Measurements from ENCODE around the gene TMEM45A.
A peak's percentile ranks its signal among the peaks of the same experiment; 100 is the strongest.

Gene TMEM45A

DNA sequence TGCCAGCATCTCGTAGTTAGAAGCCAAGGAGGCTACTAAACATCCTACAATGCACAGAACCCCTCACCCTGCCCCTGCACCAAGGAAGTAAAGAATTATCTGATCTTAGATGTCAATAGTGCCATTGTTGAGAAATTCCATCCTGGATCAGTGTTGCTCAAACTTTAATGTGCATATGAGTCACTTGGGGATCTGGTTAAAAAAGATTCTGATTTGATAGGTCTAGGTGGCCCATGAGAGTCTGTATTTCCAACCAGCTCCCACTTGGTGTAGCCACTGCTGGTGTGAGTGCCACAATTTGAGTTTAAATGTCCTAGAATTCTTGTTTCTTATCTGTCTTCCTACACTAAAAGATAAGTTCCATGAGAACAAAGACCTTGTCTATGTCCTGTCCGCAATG, 43.7 kb downstream of the TMEM45A start:
- no peak for DNase-seq

DNA sequence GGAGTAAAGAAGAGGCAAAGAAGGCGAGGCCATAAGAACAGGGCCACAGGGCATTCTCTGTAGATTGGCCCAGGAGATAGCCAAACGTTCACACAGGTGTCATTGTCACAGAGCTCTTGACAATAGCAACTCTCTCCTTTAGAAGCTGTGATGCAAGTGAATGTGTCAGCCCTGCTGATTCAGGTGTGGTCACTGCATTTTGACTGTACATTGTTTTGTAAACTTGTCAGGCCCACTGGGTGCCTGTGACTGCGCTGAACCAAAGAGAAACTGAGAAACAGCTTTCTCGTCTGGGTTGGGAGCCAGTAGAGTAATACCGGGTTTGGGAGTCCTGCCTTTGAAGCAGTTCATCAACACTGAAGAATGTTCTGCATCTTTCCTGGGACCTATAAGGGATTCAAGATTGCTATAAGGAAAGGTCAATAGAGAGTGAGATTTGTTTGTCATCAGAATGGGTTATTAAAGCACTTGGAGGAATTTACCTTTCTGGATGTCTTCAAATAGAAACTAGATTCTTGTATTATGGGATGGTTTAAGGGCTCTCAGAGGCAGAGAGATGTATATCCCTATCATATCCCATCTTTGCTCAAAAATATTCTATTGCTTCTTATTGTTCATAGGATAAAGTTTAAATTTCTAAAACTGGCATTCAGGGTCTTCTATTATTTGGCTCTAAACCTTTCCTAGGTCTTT, 45.4 kb downstream of the TMEM45A start:
- peak; percentile 16 for DNase-seq

DNA sequence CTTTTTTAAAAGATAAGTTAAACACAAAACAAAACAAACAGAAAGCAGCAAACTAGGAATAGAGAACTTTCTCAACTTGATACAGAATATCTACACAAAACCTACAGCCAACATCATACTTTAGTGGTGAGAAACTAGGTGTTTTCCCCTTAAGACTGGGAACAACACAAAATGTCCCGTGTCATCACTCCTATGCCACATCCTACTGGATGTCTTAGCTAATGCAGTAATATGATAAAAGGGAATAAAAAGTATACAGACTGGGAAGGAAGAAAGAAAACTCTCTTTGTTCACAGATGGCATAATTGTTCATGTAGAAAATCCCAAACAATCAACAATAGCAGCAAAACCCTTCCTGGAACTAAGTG, 45.9 kb downstream of the TMEM45A start:
- no peak for DNase-seq

DNA sequence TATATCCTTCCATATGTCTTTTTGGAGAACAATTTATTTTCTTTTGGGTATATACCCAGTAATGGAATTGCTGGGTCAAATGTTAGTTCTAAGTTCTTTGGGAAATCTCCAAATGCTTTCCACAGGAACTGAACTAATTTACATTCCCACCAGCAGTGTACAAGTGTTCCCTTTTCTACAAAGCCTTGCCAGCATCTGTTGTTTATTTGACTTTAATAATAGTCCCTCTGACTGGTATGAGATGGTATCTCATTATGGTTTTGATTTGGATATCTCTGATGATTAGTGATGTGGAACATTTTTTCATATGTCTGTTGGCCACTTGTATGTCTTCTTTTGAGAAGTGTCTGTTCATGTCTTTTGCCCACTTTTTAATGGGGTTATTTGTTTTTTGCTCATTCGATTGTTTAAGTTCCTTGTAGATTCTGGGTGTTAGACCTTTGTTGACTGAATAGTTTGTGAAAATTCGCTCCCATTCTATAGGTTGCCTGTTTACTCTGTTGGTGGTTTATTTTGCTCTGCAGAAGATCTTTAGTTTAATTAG, 48.4 kb downstream of the TMEM45A start:
- DNase-seq = no peak

DNA sequence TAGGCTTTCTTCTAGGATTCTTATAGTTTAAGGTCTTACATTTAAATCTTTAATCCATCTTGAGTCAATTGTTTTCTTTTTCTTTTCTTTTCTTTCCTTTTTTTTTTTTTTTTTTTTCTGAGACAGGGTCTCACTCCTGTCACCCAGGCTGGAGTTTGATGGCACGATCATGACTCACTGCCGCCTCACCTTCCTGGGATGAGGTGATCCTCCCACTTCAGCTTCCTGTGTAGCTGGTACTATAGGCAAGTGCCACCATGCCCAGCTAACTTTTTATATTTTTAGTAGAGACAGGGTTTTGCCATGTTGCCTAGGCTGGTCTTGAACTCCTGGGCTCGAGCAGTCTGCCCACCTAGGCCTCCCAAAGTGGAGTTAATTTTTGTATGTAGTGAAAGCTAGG, 49.0 kb downstream of the TMEM45A start:
- peak; percentile 5 for DNase-seq

DNA sequence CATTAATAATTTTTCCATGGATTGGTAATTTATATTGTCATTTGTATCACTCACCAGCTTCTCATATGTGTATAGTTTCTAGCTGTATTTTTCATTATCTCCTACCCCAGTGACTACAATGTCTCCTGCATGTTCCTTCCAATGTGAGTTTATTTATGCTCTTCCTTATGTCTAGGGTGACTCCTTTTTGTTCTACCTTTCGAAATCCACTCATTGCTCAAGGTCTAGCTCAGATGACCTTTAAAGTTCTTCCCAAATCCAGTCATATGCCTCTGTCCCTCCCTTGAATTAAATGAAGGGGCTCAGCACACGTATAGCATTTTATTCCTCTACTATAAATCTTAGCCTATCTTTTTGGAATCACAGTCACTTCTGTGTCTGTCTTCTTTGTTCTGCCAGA, 53.0 kb downstream of the TMEM45A start:
- no peak for DNase-seq

DNA sequence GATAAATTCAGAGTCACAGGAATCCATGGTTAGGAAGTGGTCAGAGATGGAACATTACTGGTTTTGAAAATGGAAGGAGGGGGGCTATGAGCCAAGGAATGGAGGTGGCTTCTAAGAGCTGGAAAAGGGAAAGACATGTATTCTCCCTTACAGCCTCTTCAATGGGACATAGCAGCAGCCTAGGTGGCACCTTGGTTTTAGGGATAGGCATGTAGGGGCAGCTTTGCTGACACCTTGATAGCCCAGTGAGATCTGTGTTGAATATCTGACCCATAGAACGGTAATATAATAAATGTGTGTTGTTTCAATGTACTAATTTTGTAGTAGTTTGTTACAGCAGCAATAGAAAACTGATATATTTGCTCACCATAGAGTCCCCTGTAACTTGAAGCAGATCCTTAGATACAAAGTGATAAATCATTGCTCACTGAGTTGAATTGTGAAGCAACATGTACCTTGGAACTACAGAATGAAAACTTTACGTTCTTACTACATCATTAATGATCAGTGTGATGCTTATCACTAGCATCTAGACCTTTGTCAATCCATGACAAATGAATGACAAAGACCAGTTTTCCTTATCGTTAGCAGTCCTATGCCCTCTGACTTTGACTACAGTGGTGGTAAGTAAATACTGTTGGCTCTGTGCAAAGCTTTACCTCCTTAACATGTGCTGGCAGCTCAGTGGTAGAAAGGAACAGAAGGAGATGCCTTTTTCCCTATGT, 53.8 kb downstream of the TMEM45A start:
- DNase-seq = no peak

DNA sequence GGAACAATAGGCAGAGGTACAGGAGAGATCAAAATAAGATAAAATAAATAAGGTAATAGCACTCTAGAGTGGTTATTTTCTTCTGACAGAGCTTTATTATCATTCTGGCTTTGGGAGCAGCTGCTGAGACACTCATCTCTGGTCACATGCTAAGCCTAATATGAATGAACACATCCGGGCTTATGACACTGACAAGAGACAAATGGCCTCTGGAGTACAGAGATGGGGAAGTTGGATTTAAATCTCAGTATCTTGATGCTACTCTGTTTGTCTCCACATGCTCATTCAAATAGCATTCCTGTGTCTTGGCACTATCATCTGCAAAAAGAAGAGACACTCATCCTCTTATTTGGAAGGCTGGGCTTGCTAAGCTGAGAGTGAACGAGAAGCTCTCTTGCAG, 55.6 kb downstream of the TMEM45A start:
- DNase-seq = no peak

DNA sequence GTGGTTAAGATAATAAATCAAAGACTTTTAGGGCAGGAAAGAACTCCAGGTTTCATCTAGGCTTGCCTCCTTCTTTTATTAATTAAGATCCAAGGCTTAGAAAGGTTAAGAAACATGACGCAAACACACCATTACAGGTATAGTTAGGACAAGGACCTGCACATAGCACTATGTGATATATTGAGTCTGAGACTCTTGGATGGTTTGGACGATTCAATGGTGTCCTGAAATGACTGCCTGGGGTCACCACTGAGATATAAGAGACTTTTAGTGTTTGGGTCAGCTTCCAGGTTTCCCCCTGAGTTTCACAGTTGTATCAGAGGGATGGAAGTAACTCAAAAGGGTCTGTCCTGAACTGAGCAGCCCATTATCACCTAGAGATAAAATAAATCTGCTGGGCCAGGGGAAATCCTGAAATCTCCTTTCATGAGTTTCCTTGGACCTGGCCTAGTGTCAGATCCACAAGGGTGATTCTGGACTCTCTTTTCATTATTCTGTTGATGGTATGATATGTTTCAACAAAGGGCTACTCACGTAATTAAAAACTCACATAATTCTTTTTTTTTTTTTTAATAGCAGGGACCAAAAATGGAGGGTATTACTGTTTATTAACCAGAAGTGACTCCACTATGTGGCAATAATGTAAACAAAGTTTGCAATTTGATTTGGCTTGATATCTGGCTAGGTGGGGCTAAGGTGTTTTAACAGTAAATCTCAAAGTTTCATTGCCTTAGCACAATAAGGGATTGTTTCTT, 61.4 kb downstream of the TMEM45A start:
- DNase-seq = no peak

DNA sequence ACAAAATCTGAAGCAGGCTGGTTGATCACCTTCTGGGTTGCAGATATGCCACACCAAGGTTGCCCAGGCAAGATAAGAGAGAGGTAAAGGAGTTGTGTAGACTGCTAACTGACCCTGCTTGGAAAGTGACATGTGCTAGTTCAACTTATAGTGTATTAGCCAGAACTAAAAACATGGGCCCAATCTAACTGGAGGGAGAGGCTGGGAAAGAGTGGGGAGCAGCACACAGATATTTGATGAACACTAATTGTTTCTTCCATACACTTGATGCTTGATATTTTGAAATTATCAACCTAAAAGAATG, 61.9 kb downstream of the TMEM45A start:
- no peak for DNase-seq

DNA sequence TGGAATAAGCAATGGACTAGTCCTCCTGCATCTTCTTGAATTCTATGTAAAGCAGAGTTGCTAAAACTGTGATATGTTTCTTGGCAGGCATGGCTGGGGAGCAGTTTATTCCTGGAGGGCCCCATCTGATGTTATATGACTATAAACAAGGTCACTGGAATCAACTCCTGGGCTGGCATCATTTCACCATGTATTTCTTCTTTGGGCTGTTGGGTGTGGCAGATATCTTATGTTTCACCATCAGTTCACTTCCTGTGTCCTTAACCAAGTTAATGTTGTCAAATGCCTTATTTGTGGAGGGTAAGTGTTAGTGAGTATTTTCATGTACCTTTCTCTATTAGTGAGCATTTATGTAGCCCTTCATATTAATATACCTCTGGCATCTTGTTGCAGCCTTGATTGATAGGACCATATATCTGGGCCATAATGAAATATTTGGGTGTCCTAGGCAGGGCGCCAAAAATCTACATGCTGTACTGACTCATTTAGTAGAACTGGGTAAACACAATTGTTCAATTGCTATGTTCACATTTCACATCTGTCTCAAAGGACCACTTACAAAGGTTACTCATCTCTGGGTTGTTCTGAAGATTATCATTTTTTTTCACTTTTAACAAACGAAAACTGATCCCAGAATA, 64.4 kb downstream of the TMEM45A start:
- DNase-seq = no peak

DNA sequence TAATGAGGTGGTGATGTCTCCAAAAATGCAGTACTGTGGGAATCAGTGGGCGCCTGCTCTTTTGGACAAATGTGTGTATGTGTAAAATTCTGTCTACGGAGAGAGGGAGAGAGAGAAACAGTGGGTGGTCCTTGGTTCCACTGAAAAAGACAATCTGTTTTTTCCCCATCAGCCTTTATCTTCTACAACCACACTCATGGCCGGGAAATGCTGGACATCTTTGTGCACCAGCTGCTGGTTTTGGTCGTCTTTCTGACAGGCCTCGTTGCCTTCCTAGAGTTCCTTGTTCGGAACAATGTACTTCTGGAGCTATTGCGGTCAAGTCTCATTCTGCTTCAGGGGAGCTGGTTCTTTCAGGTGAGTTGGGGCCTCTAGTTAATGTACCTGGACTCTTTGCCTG, 65.8 kb downstream of the TMEM45A start:
- DNase-seq = no peak

DNA sequence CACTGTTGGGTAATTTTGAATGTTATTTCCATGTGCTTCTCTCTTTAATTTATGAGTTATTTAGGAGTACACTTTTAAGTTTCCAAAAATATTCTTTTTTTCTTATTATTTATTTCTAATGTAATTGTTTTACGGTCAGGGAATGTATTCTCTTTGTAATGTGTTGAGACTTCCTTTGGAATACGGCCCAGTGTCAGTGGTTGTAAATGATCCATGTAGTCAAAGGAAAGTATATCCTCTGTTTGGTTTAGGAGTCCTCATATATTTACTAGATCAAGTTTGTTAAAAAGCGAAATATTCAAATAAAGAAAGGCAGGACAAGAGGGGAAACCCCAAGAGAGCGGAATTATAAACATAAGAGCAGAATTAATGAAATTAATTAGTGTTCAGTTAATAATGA, 68.0 kb downstream of the TMEM45A start:
- no peak for DNase-seq

DNA sequence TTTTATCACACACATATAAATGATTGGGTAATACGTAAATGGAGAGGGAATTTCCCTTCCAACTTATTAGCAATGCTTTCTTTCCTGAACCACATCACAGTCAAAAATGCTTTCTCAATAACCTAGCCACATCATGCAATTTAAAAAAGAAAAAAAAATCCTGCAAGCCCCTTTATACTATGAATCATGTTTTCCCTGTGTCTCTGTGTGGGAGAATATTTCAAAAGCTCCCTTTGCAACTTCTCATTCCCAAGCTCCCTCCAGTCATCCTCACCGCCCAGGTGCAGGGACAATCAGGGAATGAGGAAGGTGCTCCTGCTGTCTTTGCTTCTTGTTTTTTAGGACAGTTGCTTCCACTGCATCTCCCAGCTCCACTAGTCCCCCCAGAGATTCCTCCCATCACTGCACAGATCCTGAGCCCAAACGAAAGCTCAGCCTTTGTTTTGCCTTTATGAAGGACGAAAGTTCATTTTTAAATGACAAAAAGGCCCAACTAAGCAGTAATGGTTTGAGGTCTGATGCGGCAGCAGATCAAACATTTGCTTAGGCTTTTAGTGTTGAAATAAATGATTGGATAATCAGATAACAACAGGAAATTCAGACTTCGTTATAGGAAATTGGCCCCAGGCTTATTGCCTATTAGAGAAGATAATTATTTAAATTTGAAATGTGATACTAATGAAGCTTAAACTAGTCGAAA, 69.2 kb downstream of the TMEM45A start:
- no peak for DNase-seq

DNA sequence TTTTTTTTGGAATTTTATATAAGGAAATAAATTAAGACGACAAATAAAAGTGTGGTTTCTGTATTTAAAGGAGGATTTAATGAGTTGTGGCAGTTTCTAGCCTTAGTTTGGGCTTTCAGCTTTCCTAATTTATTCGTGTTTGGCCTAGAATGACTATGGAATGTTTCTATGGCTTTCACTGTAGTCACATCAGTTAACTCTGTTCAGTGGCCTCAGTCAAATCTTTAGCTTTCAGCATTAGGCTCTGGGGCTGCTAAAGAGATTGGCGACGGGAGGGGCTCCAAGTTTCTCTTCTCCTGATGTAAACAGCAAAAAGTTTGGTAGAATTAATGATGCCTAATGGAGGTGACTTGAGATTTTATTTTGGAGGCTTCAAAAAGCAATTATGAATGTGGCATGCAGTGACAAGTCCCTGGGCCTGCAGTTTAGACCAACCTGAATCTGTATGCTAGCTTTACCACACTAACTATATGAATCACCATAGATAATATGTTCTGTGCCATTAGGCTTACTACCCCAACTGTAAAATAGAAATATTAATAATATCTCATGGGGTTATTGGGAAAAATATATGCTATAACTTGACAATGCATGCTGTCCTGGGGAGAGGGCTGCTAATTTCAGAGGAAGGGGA, 69.9 kb downstream of the TMEM45A start:
- no peak for DNase-seq

DNA sequence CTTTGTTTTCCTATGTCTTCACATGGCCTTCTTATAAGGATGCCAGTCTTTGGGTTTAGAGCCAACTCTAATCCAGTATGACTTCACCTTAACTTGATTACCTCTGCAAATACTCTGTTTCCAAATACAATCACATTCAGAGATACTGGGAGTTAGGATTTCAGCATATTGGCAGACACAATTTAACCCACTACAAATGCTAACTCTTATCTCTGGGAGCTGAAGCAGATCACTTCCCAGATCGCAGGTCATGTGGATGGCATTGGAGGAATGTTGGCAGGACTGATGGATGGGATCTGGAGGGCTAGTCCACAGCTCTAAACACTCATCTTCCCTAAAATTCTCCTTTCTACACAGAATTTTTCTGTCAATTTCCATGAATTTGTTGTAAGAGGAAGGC, 70.8 kb downstream of the TMEM45A start:
- DNase-seq = no peak

DNA sequence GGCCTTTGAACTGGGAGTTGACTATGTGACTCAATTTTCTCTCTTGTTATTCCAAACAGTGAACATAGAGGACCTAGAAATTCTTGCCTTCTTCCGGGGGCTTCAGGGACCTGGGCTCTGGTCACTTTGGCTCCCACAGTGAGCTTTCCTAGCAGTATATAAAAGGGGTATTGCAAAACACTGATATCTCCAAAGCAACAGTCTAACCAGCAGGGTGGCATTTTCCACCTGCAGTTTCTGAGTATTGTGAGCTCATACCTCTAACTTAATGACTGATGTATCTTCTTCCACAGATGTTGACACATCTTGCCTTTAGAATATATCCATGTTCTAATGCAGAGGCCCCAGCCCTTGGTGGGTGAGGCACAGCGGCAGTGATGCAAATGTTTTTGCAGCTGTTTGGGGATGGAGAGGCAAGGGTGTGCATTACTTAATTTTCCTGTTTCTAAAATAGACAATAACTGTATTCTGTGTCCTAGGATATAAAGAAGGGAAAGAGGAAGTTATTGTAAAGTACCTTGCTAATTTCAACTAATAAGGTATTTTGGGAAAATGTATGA, 71.3 kb downstream of the TMEM45A start:
- no peak for DNase-seq

DNA sequence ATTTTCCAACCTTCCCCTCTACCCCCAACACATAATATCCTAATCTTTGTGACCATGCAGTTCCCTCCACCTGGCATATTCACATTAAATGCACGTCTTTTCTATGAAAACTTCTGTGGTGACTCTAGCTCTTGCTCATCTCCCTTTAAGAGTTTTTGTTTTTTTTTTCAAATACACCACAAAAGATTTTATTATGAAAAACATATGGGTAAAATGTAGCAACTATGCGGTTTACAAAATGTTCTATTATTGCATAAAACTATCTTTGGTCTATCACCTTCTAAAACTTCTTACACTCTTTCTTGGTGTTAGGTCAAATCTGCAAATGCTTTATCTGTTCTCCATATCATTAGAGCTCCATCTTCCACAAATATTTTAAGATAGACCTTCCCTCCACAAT, 78.4 kb downstream of the TMEM45A start:
- no peak for DNase-seq

DNA sequence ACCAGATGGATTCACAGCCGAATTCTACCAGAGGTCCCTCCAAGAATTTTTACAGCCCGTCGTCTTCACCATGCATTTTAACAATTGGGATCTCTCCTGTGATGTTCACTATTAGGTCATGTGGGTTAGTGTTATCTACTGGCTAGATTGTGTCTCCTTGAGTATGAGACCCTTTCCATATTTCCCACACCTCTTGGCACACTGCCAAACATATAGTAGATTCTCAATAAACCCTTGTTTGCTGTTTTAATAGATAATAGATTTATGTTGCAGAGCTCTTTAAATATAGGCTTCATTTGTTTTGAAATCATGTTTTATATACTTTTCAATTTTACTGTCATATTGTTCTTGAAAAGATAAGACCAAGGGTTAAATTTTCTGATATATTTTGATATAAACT, 82.1 kb downstream of the TMEM45A start:
- no peak for DNase-seq

DNA sequence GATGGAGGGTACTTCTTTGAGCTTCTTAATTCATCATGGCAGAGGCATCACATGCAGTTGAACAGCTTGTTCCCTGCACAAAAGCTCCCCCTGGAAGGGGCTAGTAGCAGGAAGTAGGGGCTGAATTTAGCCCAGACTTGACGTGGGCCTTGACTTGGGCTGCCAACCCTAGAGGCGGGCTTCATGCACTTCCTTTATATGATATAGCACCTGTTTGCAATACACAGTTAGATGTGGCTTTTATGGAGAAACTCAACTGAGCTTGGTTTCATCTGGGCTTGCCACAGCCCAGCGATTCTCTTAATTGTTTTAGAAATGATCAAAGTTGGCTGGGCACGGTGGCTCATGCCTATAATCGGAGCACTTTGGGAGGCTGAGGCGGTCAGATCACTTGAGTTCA, 83.3 kb downstream of the TMEM45A start:
- no peak for DNase-seq

DNA sequence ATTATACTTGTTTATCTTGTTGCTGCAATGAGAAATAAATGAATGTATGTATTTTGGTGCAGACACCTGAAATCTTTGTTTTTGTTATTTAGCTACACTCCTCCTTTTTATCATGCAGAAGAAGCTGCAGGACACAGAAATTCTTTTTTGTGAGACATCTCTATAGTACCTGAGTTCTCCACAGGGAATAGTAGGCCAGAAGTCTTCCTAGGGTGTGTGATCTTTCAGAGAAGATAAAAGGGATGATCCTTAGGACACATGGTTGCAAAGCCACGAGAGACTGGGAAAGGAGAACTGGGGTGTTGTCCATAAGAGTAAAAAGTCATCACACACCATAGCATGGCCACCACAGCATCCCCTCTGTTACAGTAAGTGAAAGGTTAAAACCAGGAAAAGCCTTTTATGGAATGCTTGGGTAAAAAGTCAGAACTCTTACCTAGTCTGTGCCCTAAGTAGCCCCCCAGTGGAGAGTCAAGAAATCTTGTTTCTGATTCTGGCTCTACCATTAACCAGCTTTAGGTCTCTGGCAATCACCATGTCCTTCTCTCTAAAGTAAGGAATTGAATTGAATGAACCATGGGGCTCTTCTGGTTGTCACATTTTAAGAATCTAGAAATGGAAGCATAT, 85.1 kb downstream of the TMEM45A start:
- DNase-seq = no peak

DNA sequence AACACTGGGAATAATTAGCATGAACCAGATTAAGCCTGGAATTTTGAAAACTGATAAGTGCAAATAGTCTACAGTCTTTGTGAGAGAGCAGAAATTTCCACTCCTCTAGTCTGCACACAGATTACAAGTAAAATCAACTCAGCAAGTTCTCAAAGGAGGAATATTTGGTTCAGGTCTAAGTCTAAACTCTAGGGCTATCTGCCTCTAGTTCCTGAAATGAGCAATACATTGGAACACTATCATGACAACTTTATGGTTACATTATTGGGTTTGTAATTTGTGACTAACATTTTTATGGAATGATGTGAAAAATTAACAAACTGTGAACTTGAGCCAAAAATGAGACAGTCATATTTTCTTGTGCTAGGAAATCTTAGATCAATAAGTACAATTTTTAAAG, 86.2 kb downstream of the TMEM45A start:
- no peak for DNase-seq
